K562 (cell line): Measurements from ENCODE around the gene ACTN3. TPM values are rescaled to one million over a fixed set of nuclear protein-coding genes. Genes with fewer than 3 reads are reported as not detected.

Experiments
- ATAC-seq: fragments of 200-7000 bp; cut with Tn5 transposase; 3 replicates; pipeline ENCODE4 v1.9.1; 2020; ENCODE audit warnings: moderate library complexity
- BruUV-seq: library from RNA; stranded (reverse); fragments of 400-500 nt; replicated peaks from 2 replicates; lab custom pipeline; 2021; lab: Mats Ljungman, UMichigan
- CTCF ChIA-PET: fragments of 300-600 bp; formaldehyde crosslinking; extraction: SDS; loops from one replicate; lab custom pipeline; 2021; ENCODE audit warnings: low intra/inter-chr PET ratio; lab: Yijun Ruan, JAX
- POLR2A ChIA-PET: fragments of 300-600, 350-650 bp; sonication (Branson Sonifier 250); formaldehyde crosslinking; extraction: SDS; loops from one replicate; lab custom pipeline; 2021; ENCODE audit warnings: antibody characterized with exemption, inconsistent platforms; lab: Yijun Ruan, JAX
- DNase-seq, 4 experiments: peaks; one replicate each; pipeline versions ENCODE4 v3.0.0 to v3.0.0-alpha.2; 2011 to 2018; ENCODE audit warnings: low spot score in 3 of 4, mixed read lengths in 3 of 4; ENCODE audit errors: extremely low read depth in 1 of 4
- FAIRE-seq: peaks from 2 replicates; lab custom pipeline; 2011; peaks lifted over from hg19 to GRCh38; lab: Jason Lieb, UNC
- H2AFZ ChIP-seq: 2 replicates; pipeline ENCODE4 v1.6.0; 2011; ENCODE audit warnings: low read depth, low read length, control low read depth, inconsistent platforms
- H3K27ac ChIP-seq: fragments of 200-600 bp; 3 replicates; pipeline ENCODE4 v1.8.0; 2011; ENCODE audit warnings: low read depth, mild to moderate bottlenecking, control low read depth, inconsistent platforms, low read length, moderate library complexity, mixed read lengths; ENCODE audit errors: extremely low read depth
- H3K27me3 ChIP-seq, 2 experiments: fragments of 300-600 bp in 1 of 2; 2 replicates in 1 of 2; 3 replicates in 1 of 2; pipeline versions ENCODE4 v1.6.0 to v1.8.0; 2011; ENCODE audit warnings: inconsistent platforms in 2 of 2, low read length in 2 of 2, mild to moderate bottlenecking in 1 of 2, mixed read lengths in 1 of 2, moderate library complexity in 1 of 2; ENCODE audit not compliant: control insufficient read depth in 2 of 2, insufficient read depth in 2 of 2
- H3K36me3 ChIP-seq: fragments of 300-600 bp; 3 replicates; pipeline ENCODE4 v1.8.0; 2011; ENCODE audit warnings: mild to moderate bottlenecking, low read length, inconsistent platforms; ENCODE audit not compliant: control insufficient read depth, insufficient read depth
- H3K4me1 ChIP-seq, 2 experiments: fragments of 200-600 bp in 1 of 2; replicated peaks in 1 of 2; 2 replicates in 1 of 2; 3 replicates in 1 of 2; pipeline versions ENCODE4 v1.5.1 to v1.8.0; 2011; ENCODE audit warnings: inconsistent platforms in 2 of 2, low read length in 2 of 2, mild to moderate bottlenecking in 1 of 2, mixed read lengths in 1 of 2, moderate library complexity in 1 of 2; ENCODE audit not compliant: control insufficient read depth in 2 of 2, insufficient read depth in 2 of 2
- H3K4me2 ChIP-seq: 2 replicates; pipeline ENCODE4 v1.6.1; 2011; ENCODE audit warnings: low read length, control low read depth, inconsistent platforms, mixed read lengths; ENCODE audit not compliant: insufficient read depth
- H3K4me3 ChIP-seq: fragments of 200-600 bp; sonication (generic), shearing (Covaris generic); 2 replicates; pipeline ENCODE4 v1.5.1; 2016; ENCODE audit warnings: control low read depth, inconsistent platforms
- H3K79me2 ChIP-seq: fragments of 200-600 bp; 3 replicates; pipeline ENCODE4 v1.8.0; 2011; ENCODE audit warnings: low read length, inconsistent platforms; ENCODE audit not compliant: control insufficient read depth, insufficient read depth
- H3K9ac ChIP-seq, 2 experiments: 2 replicates each; pipeline versions ENCODE4 v1.6.0 to v1.6.1; 2011; ENCODE audit warnings: low read depth in 2 of 2, low read length in 2 of 2, control low read depth in 1 of 2, inconsistent platforms in 1 of 2, mild to moderate bottlenecking in 1 of 2, mixed read lengths in 1 of 2; ENCODE audit not compliant: insufficient read depth in 1 of 2
- H3K9me1 ChIP-seq: one replicate; pipeline ENCODE4 v1.6.0; 2011; ENCODE audit warnings: inconsistent platforms, mild to moderate bottlenecking, low read length, moderate library complexity; ENCODE audit not compliant: control insufficient read depth, insufficient read depth
- H3K9me3 ChIP-seq: replicated peaks from 2 replicates; pipeline ENCODE4 v1.5.1; 2011; ENCODE audit warnings: low read depth, low read length, inconsistent platforms; ENCODE audit not compliant: control insufficient read depth, insufficient read depth
- H4K20me1 ChIP-seq: replicated peaks from 2 replicates; pipeline ENCODE4 v1.6.1; 2011; ENCODE audit warnings: low read length, inconsistent platforms, mixed read lengths; ENCODE audit not compliant: control insufficient read depth, insufficient read depth
- CEBPB ChIP-seq: fragments of 450-650 bp; IDR thresholded peaks from 2 replicates; pipeline ENCODE4 v1.6.1; 2016; ENCODE audit warnings: missing genetic modification characterization, missing compliant biosample characterization
- WGBS: fragments of 100-300 bp; shearing (Covaris generic); methylation state at CpG from one replicate; pipeline ENCODE4 v1.1.6; 2016; ENCODE audit warnings: low coverage, mixed read lengths; ENCODE audit not compliant: insufficient coverage; ENCODE audit errors: missing lambda C conversion rate; 5-methylcytosine and 5-hydroxymethylcytosine counted together
- in situ Hi-C: fragments of 300-500 bp; cut with MboI; formaldehyde crosslinking; loops from 4 replicates; pipeline ENCODE4 v1.15.0; 2018; ENCODE audit warnings: inconsistent platforms, mixed read lengths
- intact Hi-C: fragments of 100-400 bp; cut with micrococcal nuclease; formaldehyde crosslinking; loops from 2 replicates; pipeline ENCODE4 v1.14.2; 2022
- polyA plus RNA-seq, 8 experiments: library from polyadenylated mRNA; depleted of rRNA in 4 of 8; stranded (reverse) in 5 of 8; unstranded in 3 of 8; fragments of >200 nt; fragmentation: Nextera tagmentation in 2 of 8; fragmentation: Illumina TruSeq in 1 of 8; extraction: Ambion mirVana in 2 of 8; extraction: Trizol in 1 of 8; gene quantifications; 2 replicates each; pipeline versions ENCODE4 v1.2.1 to v1.2.3, GENCODE V29; 2011 to 2014; ENCODE audit warnings: inconsistent platforms in 1 of 8, missing spikeins in 1 of 8
- total RNA-seq, 7 experiments: library from RNA; depleted of rRNA in 6 of 7; stranded (reverse); fragments of >200 nt in 6 of 7; fragmentation: Illumina TruSeq in 2 of 7; extraction: Trizol in 2 of 7; gene quantifications; 2 replicates each; pipeline versions ENCODE4 v1.2.1 to v1.2.3, GENCODE V29; 2011 to 2021; ENCODE audit warnings: low replicate concordance in 1 of 7
- TF ChIP-seq, protein P1 (sequence below): sonication (generic); formaldehyde crosslinking; IDR thresholded peaks from 2 replicates; pipeline ENCODE4 v1.8.0; 2022; ENCODE audit warnings: mild to moderate bottlenecking, low read depth, missing genetic modification reagents

ACTN3 gene
- total and polyA plus RNA-seq, 9 of the 15 experiments (the other 6 are each of a cell fraction or from before 2014, with no cell fraction given): not detected

DNA sequence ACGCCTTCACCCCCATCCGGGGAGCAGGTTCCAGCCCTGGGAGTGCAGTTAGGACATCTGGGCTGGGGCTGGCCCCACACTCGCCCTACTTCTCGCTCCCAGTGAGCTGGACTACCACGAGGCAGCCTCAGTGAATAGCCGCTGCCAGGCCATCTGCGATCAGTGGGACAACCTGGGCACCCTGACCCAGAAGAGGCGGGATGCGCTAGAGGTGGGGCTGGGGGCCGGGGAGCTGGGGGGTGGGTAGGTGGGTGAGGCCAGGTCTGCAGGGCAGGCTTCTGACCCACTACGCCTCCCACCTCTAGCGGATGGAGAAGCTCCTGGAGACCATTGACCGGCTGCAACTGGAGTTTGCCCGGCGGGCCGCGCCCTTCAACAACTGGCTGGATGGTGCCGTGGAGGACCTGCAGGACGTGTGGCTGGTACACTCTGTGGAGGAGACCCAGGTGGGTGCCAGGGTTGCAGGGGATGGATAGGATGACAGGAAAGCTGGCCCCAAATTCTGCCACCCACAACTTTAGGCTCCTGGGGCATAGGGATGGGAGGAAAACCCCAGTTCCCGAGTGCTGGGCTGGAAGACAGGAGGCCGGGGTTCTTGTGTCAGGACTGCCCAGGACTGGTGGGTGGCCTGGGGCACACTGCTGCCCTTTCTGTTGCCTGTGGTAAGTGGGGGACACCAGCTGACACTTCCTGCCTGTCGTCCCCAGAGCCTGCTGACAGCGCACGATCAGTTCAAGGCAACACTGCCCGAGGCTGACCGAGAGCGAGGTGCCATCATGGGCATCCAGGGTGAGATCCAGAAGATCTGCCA, 13.4 kb downstream of the ACTN3 start:
- TF ChIP-seq CEBPB: peak; percentile 10; the same call in 1 of the 2 replicates
- TF ChIP-seq, protein P1, sequence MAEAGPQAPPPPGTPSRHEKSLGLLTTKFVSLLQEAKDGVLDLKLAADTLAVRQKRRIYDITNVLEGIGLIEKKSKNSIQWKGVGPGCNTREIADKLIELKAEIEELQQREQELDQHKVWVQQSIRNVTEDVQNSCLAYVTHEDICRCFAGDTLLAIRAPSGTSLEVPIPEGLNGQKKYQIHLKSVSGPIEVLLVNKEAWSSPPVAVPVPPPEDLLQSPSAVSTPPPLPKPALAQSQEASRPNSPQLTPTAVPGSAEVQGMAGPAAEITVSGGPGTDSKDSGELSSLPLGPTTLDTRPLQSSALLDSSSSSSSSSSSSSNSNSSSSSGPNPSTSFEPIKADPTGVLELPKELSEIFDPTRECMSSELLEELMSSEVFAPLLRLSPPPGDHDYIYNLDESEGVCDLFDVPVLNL (CRISPR knock-in tag): no peak
- no peaks in the 10 kb centered on the region for H4K20me1 ChIP-seq

More for the DNA sequence above, 13.4 kb downstream of the ACTN3 start:
- Histone ChIP-seq H3K9me3 (no peaks in the 10 kb centered on the region), H3K4me2 (no peak overlapping the region), H3K9me1 (no peaks in the 10 kb centered on the region), H3K4me1 (peaks cover 8 to 38% of the 10 kb centered on the region in 2 experiments; a peak in 4 of 5 replicates), H3K27ac (no peak overlapping the region), H2AFZ (no peak overlapping the region), H3K27me3 (no peaks in the 10 kb centered on the region), H3K9ac (peak overlapping the region in 1 of 2 experiments; percentile 36; a peak in 1 of 4 replicates), H3K36me3 (no peaks in the 10 kb centered on the region), H3K79me2 (no peaks in the 10 kb centered on the region), H3K4me3 (no peak overlapping the region)
- CTCF ChIA-PET: no interaction called here
- FAIRE-seq: no peak
- intact Hi-C loops: no loop called here
- ATAC-seq: no peak
- POLR2A ChIA-PET: interaction anchor here (0.5 to 3.6 kb wide), 6 partner anchors 7 to 548 kb away, joined by 3 to 15 read pairs (median 6); partner anchors contain the start of genes CCDC87, CTSF and RBM4
- DNase-seq: no peak
- WGBS: 64% methylated on average over 22 of the region's 27 CpGs
- no TSS peak for BruUV-seq
- in situ Hi-C loops: loop anchor here (10.0 kb wide), 1 partner anchor 255 kb away; no protein-coding TSS in a partner anchor
